ENCODE results near the gene SIGLEC11.

DNA sequence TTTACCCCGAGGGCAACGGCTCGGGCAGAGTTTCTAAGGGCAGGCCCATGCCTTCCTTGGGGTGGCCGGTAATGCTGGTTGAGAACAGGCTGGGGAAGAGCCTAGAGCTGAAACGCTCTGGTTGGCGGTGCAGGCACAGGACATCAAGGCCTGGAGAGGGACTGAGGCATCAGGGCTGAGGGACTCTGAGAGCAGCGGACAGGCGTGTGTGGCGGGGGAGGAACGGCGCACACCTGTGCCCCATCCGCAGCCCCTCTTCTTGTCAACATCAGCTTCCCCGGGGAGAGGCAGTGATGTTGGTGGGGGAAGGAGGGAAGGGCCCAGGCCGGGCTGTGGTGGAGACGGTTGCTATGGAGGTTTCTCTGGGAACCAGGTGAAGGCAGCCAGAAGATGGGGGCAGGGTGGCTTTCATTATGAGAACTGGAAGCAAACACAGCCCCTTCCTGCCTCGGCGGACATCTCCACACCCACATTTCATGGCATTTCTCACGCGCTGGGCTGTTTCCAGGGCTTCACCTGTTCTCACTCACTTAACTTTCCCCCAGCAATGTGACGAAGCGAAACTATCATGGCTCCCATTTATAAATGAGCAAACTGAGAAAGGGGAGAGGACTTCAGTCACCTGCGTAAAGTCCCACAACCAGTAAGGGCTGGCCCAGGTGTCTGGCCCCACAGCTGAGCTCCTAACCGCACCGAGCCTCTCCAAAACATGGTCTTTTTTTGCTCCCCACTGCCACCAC lies 40.2 kb downstream of the SIGLEC11 start:
- TF ChIP-seq, protein P1, sequence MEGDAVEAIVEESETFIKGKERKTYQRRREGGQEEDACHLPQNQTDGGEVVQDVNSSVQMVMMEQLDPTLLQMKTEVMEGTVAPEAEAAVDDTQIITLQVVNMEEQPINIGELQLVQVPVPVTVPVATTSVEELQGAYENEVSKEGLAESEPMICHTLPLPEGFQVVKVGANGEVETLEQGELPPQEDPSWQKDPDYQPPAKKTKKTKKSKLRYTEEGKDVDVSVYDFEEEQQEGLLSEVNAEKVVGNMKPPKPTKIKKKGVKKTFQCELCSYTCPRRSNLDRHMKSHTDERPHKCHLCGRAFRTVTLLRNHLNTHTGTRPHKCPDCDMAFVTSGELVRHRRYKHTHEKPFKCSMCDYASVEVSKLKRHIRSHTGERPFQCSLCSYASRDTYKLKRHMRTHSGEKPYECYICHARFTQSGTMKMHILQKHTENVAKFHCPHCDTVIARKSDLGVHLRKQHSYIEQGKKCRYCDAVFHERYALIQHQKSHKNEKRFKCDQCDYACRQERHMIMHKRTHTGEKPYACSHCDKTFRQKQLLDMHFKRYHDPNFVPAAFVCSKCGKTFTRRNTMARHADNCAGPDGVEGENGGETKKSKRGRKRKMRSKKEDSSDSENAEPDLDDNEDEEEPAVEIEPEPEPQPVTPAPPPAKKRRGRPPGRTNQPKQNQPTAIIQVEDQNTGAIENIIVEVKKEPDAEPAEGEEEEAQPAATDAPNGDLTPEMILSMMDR (IDR thresholded peaks at IDR 0.05) = no peak
- TF ChIP-seq POLR2A (IDR thresholded peaks at IDR 0.05) = no peak

Data from heart left ventricle (tissue), 13 donors.